Ammon's horn (tissue), 1 donor: ENCODE measurements around the gene AMZ1.
A peak's percentile ranks its signal among the peaks of the same experiment; 100 is the strongest.

Experiments
- DNase-seq: peaks from one replicate; pipeline ENCODE4 v3.0.0-alpha.2; 2016; ENCODE audit warnings: low spot score

The AMZ1 gene

GRCh38 chr7:2687881-2688318 lies at the start of gene AMZ1:
Gene AMZ1, plus strand, starts transcription at chr7:2688202. Its CDS starts 12,250 bp downstream, at chr7:2700452.
- no peak for DNase-seq

GRCh38 chr7:2638224-2638991 lies 49.6 kb upstream of the AMZ1 start:
- DNase-seq: peak; percentile 64

GRCh38 chr7:2639181-2639681 lies 48.8 kb upstream of the AMZ1 start:
- DNase-seq: peak; percentile 45

- no peak for DNase-seq
Measured at GRCh38 chr7:2639695-2640481, 48.1 kb upstream of the AMZ1 start.

- no peak for DNase-seq
Measured at GRCh38 chr7:2640482-2640830, 47.5 kb upstream of the AMZ1 start.

- DNase-seq: no peak
Measured at GRCh38 chr7:2640846-2641316, 47.1 kb upstream of the AMZ1 start.

GRCh38 chr7:2641406-2642393 lies 46.3 kb upstream of the AMZ1 start:
- DNase-seq: peak; percentile 93

GRCh38 chr7:2643386-2644219 lies 44.4 kb upstream of the AMZ1 start:
- DNase-seq: no peak

- no peak for DNase-seq
Measured at GRCh38 chr7:2644220-2644561, 43.8 kb upstream of the AMZ1 start.

- DNase-seq: no peak
Measured at GRCh38 chr7:2644562-2645273, 43.3 kb upstream of the AMZ1 start.

GRCh38 chr7:2645274-2645868 lies 42.6 kb upstream of the AMZ1 start:
- DNase-seq: no peak

GRCh38 chr7:2646336-2646679 lies 41.7 kb upstream of the AMZ1 start:
- DNase-seq: no peak

- DNase-seq: no peak
Measured at GRCh38 chr7:2646680-2647571, 41.1 kb upstream of the AMZ1 start.

GRCh38 chr7:2647594-2648172 lies 40.3 kb upstream of the AMZ1 start:
- DNase-seq: no peak

- DNase-seq: no peak
Measured at GRCh38 chr7:2649139-2649838, 38.7 kb upstream of the AMZ1 start.

- DNase-seq: no peak
Measured at GRCh38 chr7:2649991-2650390, 38.0 kb upstream of the AMZ1 start.

- DNase-seq: no peak
Measured at GRCh38 chr7:2650451-2650850, 37.6 kb upstream of the AMZ1 start.

- no peak for DNase-seq
Measured at GRCh38 chr7:2651336-2651735, 36.7 kb upstream of the AMZ1 start.
